HepG2 (cell line): ENCODE data around the gene ZBTB25. TPM values are rescaled to one million over a fixed set of nuclear protein-coding genes. Genes with fewer than 3 reads are reported as not detected.
A peak's percentile ranks its signal among the peaks of the same experiment; 100 is the strongest.

Experiments used
- HCFC1 ChIP-seq: fragments of 150-350 bp; IDR thresholded peaks from 2 replicates; pipeline ENCODE4 v1.6.1; 2014; ENCODE audit warnings: low read depth, low read length
- HMG20A ChIP-seq: IDR thresholded peaks from 2 replicates; pipeline ENCODE4 v1.6.1; 2016; ENCODE audit warnings: borderline replicate concordance
- HOXA3 ChIP-seq: sonication (generic); formaldehyde crosslinking; IDR thresholded peaks from 2 replicates; pipeline ENCODE4 v1.5.0; 2020; ENCODE audit warnings: missing genetic modification reagents
- HOXA9 ChIP-seq: sonication (generic); formaldehyde crosslinking; IDR thresholded peaks from 2 replicates; pipeline ENCODE4 v1.8.1; 2022; ENCODE audit warnings: missing genetic modification reagents, mild to moderate bottlenecking, moderate library complexity, borderline replicate concordance
- KLF13 ChIP-seq: sonication (generic); formaldehyde crosslinking; IDR thresholded peaks from 2 replicates; pipeline ENCODE4 v1.4.0; 2020; ENCODE audit warnings: mild to moderate bottlenecking, missing genetic modification reagents
- MNT ChIP-seq: fragments of 450-650 bp; IDR thresholded peaks from 2 replicates; pipeline ENCODE4 v1.6.1; 2016
- MXD4 ChIP-seq: IDR thresholded peaks from 2 replicates; pipeline ENCODE4 v1.6.1; 2016; ENCODE audit warnings: mild to moderate bottlenecking, missing biosample characterization, missing genetic modification reagents
- NFE2 ChIP-seq: sonication (generic); formaldehyde crosslinking; IDR thresholded peaks from 2 replicates; pipeline ENCODE4 v1.4.0; 2020; ENCODE audit warnings: missing genetic modification reagents
- NR2C2 ChIP-seq: sonication (generic); formaldehyde crosslinking; IDR thresholded peaks from 2 replicates; pipeline ENCODE4 v1.4.0; 2020; ENCODE audit warnings: missing genetic modification reagents, mild to moderate bottlenecking, moderate library complexity, borderline replicate concordance
- PPARG ChIP-seq: conservative IDR thresholded peaks from 2 replicates; pipeline ENCODE4 v1.6.1; 2016; ENCODE audit warnings: missing biosample characterization, missing genetic modification reagents
- RARA ChIP-seq: IDR thresholded peaks from 2 replicates; pipeline ENCODE4 v1.6.1; 2016; ENCODE audit warnings: missing genetic modification reagents, missing compliant biosample characterization
- RFX5 ChIP-seq: IDR thresholded peaks from 2 replicates; pipeline ENCODE4 v1.6.1; 2011; ENCODE audit warnings: low read depth, low read length, improper control_type of control experiment
- TBX3 ChIP-seq: fragments of 450-650 bp; IDR thresholded peaks from 2 replicates; pipeline ENCODE4 v1.6.1; 2017; ENCODE audit warnings: antibody characterized with exemption, mild to moderate bottlenecking, inconsistent platforms, borderline replicate concordance
- YEATS2 ChIP-seq: sonication (generic); formaldehyde crosslinking; IDR thresholded peaks from 2 replicates; pipeline ENCODE4 v1.4.0; 2020; ENCODE audit warnings: missing genetic modification reagents, borderline replicate concordance
- ZBTB44 ChIP-seq: sonication (generic); formaldehyde crosslinking; IDR thresholded peaks from 2 replicates; pipeline ENCODE4 v1.4.0; 2020; ENCODE audit warnings: missing genetic modification reagents
- ZNF564 ChIP-seq: sonication (generic); formaldehyde crosslinking; IDR thresholded peaks from 2 replicates; pipeline ENCODE4 v1.8.1; 2023; ENCODE audit warnings: mild to moderate bottlenecking, missing genetic modification reagents
- ZNF576 ChIP-seq: sonication (generic); formaldehyde crosslinking; IDR thresholded peaks from 2 replicates; pipeline ENCODE4 v1.4.0; 2020; ENCODE audit warnings: mild to moderate bottlenecking, missing genetic modification reagents
- polyA plus RNA-seq, 8 experiments: library from polyadenylated mRNA; depleted of rRNA in 3 of 8; stranded (reverse) in 7 of 8; unstranded in 1 of 8; fragments of >200 nt; fragmentation: Illumina TruSeq in 4 of 8; extraction: Trizol in 4 of 8; gene quantifications; 2 replicates each; pipeline versions ENCODE4 v1.2.1 to v1.2.3, GENCODE V29; 2011 to 2016; ENCODE audit warnings: low read depth in 4 of 8, missing spikeins in 1 of 8, mixed read lengths in 1 of 8; ENCODE audit not compliant: insufficient read depth in 1 of 8
- total RNA-seq, 5 experiments: library from RNA; depleted of rRNA; stranded (reverse); fragments of >200 nt; fragmentation: Illumina TruSeq; extraction: Trizol; gene quantifications; 2 replicates each; pipeline ENCODE4 v1.2.3, GENCODE V29; 2016; ENCODE audit warnings: low read depth in 1 of 5

Gene ZBTB25
- total and polyA plus RNA-seq, 2 of the 13 experiments (the other 11 are each of a cell fraction or from before 2014, with no cell fraction given) = 3.5 to 7.6 TPM

- TF ChIP-seq HCFC1 = no peak
- no peak for TF ChIP-seq RFX5
- no peak for TF ChIP-seq NFE2 (CRISPR knock-in tag)
- TF ChIP-seq MXD4 = 0 out of 2 replicates have a peak, but pooled peaks have one; percentile 27
- TF ChIP-seq PPARG (CRISPR knock-in tag) = peak; percentile 50; the same call in 1 of the 2 replicates
- TF ChIP-seq HOXA3 (CRISPR knock-in tag) = peak; percentile 91
- TF ChIP-seq MNT = no peak
- TF ChIP-seq KLF13 = no peak
- TF ChIP-seq ZNF576 (CRISPR knock-in tag) = no peak
- TF ChIP-seq ZNF564 (CRISPR knock-in tag) = no peak
- peak; percentile 32; the same call in 1 of the 2 replicates for TF ChIP-seq NR2C2 (CRISPR knock-in tag)
- TF ChIP-seq YEATS2 (CRISPR knock-in tag) = peak; percentile 61
- no peak for TF ChIP-seq RARA (CRISPR knock-in tag)
- no peak for TF ChIP-seq TBX3
- TF ChIP-seq HMG20A (CRISPR knock-in tag) = no peak
- TF ChIP-seq HOXA9 = no peak
- TF ChIP-seq ZBTB44 (CRISPR knock-in tag) = no peak
Measured at GRCh38 chr14:64540208-64541202, 36.9 kb upstream of the ZBTB25 start, which contains the start of gene HSPA2 (continued).
